RPMI7951 (cell line): ENCODE measurements around the gene ZNF143. TPM values are rescaled to one million over a fixed set of nuclear protein-coding genes. Genes with fewer than 3 reads are reported as not detected.
"Not testable (repeated sequence)": the region's sequence is repeated elsewhere in the genome, so short reads cannot be mapped to it uniquely, and the experiment has no call there.

ENCODE experiments used
- DNase-seq: peaks from one replicate; pipeline ENCODE4 v3.0.0-alpha.2; 2012; ENCODE audit warnings: low read depth
- total RNA-seq: library from RNA; depleted of rRNA; stranded (reverse); fragments of >200 nt; shearing (Covaris generic); gene quantifications from 2 replicates; pipeline ENCODE4 v1.2.3, GENCODE V29; 2014; rRNA removed

ZNF143 gene
- total RNA-seq, result 25.1 and 34.7 TPM in 2 replicates

- peak; percentile 99 for DNase-seq
Measured at GRCh38 chr11:9460322-9461062, at the start of gene ZNF143. Gene ZNF143 (plus strand): TSS chr11:9461012. CDS start chr11:9471309, 10,297 bp downstream.

- no peak for DNase-seq
Measured at GRCh38 chr11:9428706-9429105, 32.1 kb upstream of the ZNF143 start.

DNA sequence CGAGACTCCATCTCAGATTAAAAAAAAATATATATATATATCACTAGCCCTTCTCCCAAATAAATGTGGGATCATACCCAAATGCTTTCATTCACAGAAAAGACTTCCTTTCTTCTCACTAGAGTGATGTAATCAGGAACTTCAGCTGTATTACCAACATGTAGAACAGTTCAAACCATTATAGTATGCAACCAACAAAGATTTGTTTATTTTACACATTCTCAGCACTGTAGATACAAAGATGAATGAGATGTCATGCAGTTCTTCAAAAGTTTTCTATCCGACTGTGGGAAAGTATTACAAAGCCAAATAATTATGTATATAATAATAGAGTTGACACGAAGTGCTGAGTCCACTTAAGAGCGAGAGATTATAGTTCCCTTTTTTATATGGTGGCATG is 22.2 kb upstream of the ZNF143 start:
- DNase-seq, result no peak

GRCh38 chr11:9446230-9446629 is 14.6 kb upstream of the ZNF143 start:
- DNase-seq, result no peak

DNA sequence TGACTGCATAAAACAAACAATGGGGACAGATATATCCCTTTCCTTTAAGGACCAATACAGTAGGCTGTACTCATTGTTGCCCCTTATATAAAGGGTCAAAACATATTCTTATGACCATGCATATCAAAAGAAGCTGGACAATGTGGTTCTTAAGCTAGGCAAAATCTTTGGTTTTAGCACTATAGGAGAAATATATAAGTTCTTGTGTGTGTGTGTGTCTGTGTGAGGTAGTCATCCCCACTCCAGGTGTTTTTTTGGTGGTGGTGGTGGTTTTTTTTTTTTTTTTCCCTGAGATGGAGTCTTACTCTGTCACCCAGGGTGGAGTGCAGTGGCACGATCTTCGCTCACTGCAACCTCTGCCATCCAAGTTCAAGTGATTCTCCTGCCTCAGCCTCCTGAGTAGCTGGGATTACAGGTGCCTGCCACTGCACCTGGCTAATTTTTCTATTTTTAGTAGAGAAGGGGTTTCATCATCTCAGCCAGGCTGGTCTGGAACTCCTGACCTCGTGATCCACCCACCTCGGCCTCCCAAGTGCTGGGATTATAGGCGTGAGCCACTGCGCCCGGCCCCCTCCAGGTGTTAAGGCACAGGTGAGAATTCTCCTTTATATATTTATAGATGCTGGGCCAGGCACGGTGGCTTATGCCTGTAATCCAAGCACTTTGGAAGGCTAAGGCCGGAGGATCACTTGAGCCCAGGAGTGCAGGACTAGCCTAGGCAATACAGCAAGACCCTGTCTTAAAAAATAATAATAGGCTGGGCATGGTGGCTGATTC is 12.0 kb upstream of the ZNF143 start:
- no peak for DNase-seq

DNA sequence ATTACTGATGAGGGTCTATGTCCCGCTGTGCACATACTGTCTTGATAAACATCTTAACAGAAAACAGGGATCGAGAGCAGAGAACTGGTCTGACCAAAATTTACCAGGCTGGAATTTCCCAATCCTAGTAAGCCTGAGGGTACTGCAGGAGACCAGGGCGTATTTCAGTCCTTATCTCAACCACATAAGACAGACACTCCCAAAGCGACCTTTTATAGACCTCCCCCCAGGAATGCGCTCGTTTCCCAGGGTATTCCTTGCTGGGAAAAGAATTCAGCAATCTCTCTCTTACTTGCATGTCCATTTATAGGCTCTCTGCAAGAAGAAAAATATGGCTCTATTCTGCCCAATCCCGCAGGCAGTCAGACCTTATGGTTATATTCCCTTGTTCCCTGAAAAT is 8.8 kb upstream of the ZNF143 start:
- not testable (repeated sequence) for DNase-seq

DNA sequence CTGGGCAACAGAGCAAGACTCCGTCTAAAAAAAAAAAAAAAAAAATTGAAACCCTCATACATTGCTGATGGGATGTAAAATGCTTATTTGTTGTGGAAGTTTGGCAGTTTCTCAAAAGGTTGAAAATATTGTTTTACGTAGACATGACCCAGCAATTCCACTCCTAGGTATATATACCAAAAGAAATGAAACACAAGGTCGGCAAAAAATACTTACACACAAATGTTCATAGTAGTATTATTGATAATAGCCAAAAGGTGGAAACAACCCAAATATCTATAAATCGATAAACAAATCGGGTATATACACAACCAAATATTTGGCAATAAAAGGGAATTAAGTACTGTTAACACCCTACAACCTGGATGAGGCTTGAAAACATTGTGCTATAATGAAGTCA is 5.1 kb upstream of the ZNF143 start:
- no peak for DNase-seq

DNA sequence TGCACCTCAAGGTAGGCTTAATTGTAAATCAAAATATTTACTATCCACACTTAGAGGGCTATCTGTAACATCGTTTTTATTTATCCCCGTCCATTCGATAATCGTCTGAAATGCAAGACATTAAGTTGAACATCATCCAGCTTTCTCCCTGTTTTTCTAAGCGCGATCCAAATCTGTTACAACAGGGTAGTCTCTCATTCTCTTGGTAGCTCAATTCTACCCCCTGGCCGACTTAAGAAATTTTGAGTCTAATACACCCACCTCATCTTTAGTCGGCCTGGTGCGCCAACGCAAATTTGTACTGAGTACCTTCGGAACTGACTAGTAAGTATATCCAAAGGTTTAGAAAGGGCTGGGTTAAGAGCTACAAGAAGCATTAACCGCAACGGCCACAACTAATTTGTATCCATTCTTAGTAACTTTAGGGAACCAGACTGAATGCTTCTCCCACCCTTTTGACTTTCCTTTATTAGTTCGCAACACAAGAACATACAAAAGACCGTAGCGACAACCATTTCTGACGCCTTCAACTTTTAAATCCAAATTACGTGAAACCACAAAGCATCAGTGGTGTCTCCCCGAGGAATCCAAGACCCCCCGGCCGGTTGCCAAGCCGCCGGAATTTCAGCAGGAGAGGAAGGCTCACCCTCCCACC is 1.0 kb upstream of the ZNF143 start:
- peak; percentile 44 for DNase-seq

DNA sequence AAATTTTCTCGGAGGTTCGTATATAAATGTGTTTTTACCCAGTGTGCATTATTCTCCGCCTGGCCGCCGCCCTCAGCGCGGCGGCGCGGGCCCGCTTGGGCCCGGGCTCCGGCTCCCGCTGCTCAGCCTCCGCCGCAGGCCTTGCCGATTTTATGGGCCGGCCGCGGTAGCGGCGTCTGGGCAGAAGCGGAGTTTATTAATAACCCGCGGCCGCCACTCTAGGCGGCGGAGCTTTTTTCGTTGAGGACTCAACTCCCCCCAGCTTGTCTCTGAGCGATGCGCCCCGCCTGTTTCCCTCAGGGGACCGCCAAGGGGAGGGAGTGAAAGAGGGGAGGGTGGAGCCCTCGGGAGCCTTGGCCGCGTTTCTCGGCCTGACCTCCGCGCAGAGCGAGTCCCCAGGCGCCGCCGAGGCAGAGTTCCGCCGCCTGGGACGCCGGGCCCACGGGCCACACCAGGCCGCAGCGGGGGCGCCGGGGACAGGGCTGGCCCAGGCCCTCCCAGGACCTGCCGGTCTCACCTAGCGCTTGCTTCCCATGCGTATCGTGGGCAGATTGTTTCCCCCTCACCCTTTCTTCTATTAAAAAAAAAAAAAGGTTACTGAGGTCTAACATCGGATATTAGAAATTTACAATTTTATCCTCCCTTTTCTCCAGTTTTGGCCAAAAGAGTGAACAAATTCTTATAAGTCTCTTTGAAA is 399 bp downstream of the ZNF143 start:
- DNase-seq, result peak; percentile 91

DNA sequence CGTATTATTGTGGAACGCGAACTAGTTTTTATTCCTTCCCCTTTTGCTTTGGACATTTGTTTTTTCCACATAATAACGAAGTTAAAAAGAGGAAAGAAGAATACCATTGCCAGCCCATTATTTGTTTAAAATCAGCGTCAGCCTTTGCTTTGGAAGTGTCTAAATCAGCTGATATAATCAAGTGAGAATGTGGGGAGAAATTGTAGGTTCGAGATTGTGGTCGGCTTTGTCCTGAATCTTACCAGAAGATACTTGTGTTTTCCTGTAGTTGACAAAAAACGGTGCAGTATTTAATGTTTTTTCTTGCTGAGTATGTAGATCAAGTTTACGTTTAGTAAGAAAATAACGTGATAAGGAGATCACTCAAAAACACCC is 935 bp downstream of the ZNF143 start:
- DNase-seq, result no peak

DNA sequence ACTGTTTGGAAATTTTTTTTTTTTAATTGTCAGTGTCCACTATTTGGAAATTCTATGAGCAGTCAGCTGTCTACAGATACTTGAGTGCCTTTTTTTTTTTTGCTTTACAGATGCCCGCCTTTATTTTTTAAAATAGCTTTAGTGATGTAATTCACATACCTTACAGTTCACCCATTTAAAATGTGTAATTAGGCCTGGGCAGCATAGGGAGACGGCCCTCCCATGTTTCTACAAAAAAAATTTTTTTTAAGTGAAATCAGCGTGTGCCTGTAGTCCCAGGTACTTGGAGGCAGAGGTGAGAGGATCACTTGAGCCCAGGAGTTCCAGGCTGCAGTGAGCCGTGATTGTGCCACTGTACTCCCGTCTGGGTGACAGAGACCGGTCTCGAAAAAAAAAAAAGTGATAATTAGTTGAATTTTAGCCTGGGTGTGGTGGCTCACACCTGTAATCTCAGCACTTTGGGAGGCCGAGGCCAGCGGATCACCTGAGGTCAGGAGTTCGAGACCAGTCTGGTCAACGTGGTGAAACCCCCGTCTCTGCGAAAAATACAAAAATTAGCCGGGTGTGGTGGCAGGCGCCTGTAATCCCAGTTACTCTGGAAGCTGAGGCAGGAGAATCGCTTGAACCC is 1.5 kb downstream of the ZNF143 start:
- no peak for DNase-seq

DNA sequence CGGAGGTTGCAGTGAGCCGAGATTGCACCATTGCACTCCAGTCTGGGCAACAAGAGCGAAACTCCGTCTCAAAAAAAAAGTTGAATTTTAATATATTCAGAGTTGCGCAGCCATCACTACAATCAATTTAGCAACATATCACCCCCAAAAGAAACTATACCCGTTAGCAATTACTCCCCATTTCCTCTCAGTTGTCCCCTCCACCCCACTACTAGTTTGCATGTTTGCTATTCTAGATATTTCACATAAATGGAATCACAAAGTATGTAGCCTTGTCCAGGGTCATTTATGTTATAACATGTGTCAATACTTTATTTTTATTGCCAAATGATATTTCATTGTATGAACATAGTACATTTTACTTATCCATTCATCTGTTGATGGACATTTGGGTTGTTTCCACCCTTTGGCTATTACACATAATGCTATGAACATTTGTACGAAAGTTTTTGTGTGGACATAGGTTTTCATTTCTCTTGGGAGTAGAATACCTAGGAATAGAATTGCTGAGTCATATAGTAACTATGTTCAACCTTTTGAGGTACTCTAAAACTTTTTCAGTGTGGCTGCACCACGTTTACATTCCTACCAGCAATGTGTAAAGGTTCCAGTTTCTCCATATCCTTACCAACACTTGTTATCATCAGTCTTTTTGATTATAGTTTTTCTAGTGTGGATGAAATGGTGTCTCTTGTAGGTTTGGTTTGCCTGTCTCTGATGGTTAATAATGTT is 2.2 kb downstream of the ZNF143 start:
- no peak for DNase-seq

DNA sequence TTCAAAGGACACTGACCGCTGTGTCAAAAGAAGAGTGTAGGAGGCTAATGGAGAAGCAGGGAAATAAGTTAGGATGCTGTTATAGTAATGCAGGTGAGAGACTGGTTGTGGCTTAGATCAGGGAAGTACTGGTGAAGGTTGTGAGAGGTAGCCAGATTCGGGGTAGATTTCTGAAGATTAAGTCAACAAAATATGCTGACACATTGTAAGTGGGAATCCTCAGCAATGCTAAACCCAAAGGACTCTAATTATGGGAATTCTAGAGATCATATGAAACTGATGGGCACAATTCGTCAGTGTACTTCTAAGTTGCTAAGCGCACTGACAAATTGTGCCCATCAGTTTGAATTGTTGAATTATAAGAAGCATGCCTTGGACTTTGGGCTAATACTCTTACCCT is 10.0 kb downstream of the ZNF143 start:
- no peak for DNase-seq

DNA sequence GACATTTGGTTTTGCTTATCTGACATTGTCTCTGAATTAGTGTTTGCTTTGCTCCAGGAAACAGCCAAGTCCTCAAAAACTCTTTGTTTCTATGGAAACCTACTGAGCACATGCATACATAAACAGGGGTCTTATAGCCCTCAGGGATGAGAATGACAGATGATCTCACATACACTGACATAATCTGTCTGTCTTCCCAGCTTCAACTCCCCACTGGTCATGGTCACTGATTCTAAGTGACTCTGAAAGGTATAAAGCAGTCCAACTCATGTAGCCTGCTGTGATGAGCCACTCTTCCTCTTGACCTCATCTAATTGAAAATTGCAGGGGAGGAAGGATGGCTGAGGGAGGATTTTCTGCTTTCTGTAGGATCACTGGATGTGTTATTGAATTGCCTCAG is 12.6 kb downstream of the ZNF143 start:
- DNase-seq, result no peak

DNA sequence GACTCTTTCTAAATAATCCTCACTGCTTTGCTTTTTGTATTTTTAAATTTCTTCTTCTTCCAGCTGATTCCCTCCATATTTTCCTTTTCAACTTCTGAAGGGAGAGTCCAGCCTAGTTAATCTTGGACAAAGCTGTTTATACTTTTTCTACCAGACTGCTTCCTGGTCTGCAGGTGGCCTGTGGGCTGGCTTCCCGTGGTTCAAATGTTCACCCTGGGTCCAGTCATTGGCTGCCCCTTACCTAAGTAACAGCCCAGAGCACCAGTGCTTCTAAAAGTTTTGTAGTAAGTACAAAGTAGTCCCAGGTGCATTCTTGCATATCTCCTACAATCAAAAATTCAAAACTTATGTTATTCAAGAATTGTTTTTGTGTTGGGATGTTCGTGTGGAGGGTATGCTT is 19.1 kb downstream of the ZNF143 start:
- no peak for DNase-seq

DNA sequence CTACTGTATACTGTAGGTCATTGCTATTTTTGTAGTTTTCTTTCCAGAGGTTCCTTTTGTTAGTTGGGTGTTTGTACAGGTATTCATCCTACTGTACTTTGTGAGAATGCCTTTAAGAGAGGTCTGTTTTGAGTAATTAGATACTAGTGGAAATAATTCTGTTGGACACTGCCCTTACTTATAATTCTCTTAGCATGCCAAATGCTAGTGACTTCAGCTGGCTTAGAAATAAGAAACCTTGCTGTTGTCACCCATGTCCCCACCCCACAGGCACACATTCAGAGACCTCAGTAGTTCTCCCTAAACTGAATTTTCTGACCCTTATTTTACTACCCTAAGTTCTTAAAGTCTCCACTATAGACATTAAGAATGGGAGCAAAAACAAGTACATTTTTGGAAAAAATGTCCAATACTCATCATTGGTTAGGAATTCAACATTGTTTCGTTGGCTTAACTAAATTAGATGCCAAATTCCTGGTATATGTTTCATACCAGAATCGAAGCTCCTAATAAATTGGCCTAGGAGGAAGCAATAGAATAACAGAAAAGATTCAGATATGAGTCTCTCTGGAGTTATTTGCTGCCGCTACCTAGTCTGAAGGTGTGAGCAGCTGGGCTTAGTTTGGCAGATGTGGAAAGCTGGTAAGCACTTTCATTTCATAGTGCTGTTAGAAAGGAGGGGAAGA is 28.4 kb downstream of the ZNF143 start:
- DNase-seq, result peak; percentile 6

DNA sequence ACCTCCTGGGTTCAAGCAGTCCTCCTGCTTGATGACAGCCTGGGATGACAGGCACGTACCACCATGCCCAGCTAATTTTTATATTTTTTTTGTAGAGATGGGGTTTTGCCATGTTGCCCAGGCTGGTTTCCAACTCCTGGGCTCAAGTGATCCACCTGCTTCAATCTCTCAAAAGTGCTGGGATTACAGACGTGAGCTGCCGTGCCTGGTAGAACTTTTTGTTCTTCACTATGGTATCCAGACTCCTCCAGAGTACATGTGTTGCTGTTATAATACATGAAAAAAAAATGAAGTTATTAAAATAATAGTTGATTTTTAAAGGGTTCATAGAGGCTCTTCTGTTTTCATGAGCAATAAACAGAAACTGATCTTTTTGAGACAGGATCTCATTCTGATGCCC is 29.6 kb downstream of the ZNF143 start:
- DNase-seq, result no peak

DNA sequence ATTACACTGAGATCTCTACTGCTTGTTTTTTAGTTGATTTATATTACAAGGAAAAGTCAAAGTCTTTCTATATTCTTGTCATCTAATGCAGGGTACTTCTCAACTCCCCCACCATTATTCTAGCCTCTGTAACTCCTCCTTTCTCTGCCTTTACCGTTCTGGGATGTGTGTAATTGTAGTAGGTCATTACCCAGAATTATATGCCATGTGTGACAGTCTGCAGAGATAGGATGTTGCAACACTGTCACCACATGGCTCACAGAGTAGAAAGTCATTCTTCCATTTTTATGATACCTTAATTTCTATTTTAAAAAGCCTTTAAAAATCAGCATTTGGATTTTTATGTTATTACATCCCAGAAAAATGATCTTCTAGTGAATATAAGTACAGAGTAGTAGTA is 32.7 kb downstream of the ZNF143 start:
- no peak for DNase-seq

DNA sequence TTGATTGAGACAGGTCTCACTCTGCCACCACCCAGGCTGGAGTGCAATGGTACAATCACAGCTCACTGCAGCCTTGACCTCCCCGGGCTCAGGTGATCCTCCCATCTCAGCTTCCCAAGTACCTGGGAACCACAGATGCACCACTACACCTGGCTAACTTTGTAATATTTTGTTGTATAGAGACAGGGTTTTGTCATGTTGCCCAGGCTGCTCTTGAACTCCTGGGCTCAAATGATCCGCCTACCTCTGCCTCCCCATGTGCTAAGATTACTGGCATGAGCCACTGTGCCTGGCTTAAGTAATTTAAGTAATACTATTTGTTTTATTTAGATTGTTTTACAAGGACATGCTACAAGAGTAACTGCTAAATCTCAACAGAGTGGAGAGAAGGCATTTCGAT is 33.5 kb downstream of the ZNF143 start:
- no peak for DNase-seq

DNA sequence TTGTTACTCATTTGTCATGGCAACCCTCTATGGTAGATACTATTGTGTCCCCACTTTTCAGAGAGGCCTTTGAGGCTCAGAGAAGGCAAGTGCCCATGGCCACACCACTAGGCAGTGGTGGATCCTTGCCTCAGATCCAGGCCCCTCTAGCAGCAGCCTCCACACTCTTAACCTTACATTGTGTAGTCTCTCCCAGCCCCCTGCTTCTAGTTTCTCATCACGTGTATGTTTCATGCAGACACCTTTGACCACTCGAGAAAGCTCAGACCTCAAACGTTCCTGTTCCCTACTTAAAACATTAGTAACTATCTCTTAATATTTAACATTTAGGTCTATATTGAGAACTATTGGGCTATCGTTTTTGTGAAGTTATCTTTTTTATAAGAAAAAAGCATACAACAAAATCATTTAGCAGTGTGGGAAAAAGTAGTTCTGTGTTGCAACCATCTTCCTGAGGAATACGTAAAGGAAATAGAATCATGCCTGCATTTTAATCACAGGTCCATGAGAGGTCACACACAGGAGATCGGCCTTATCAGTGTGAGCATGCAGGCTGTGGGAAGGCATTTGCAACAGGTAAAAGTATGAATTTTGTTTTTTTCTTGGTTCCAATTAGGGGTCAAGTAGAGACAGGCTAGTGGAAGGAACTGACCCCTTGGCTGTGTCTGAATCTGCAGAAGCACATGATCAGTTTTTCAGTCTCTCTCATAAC is 35.1 kb downstream of the ZNF143 start:
- DNase-seq, result no peak
